ENCODE data around the gene PPP1R2B.

DNA sequence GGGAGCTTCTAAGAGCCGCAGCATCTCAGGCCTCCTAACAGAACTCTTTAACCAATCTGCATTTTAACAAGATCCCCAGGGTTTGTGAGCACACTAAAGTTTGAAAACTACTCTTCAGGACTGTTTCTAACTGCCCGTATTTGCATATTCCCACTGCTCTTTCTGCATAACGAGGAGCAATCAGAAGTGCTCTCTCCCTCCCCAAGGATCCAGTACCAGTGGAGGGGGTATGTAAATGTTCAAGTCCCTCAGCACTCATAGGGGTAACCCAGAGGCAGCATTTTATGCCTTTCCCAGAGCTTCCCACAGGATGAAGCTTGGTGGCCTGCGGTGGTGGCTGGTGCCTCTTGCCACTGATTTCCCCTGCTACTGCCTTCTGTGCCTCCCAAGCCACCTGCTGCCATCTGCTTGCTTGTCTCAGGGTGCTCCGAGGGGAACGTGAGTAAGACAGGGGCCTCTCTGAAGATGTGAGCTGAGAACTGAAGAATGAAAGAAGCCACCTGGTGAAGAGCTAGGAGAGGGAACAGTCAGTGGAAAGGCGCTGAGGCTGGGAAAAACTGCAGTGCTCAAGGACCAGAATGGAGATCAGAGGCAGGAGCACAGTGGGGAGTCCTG is 30.0 kb upstream of the PPP1R2B start:
- TF ChIP-seq, protein P1, sequence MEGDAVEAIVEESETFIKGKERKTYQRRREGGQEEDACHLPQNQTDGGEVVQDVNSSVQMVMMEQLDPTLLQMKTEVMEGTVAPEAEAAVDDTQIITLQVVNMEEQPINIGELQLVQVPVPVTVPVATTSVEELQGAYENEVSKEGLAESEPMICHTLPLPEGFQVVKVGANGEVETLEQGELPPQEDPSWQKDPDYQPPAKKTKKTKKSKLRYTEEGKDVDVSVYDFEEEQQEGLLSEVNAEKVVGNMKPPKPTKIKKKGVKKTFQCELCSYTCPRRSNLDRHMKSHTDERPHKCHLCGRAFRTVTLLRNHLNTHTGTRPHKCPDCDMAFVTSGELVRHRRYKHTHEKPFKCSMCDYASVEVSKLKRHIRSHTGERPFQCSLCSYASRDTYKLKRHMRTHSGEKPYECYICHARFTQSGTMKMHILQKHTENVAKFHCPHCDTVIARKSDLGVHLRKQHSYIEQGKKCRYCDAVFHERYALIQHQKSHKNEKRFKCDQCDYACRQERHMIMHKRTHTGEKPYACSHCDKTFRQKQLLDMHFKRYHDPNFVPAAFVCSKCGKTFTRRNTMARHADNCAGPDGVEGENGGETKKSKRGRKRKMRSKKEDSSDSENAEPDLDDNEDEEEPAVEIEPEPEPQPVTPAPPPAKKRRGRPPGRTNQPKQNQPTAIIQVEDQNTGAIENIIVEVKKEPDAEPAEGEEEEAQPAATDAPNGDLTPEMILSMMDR (conservative IDR thresholded peaks at IDR 0.05; ENCODE audit: low read depth, low read length): no peak
- TF ChIP-seq EZH2phosphoT487 (IDR thresholded peaks at IDR 0.05; ENCODE audit: borderline replicate concordance, low read length): no peak

All from PC-3 (cell line).